Endodermal cell (in vitro differentiated cells): ENCODE results near the gene HNRNPD. TPM values are rescaled to one million over a fixed set of nuclear protein-coding genes. Genes with fewer than 3 reads are reported as not detected.
A peak's percentile ranks its signal among the peaks of the same experiment; 100 is the strongest.

Experiments
- DNase-seq: peaks from one replicate; pipeline ENCODE4 v3.0.0-alpha.2; 2017
- H3K27ac ChIP-seq: 2 replicates; pipeline ENCODE4 v1.5.1; 2013; ENCODE audit warnings: mild to moderate bottlenecking, low read depth, low read length, moderate library complexity
- H3K27me3 ChIP-seq: 2 replicates; pipeline ENCODE4 v1.6.1; 2013; ENCODE audit warnings: mild to moderate bottlenecking, low read length, moderate library complexity; ENCODE audit not compliant: insufficient read depth, control insufficient read depth, poor library complexity, severe bottlenecking
- H3K36me3 ChIP-seq: 2 replicates; pipeline ENCODE4 v1.7.0; 2013; ENCODE audit warnings: mild to moderate bottlenecking, low read length, moderate library complexity; ENCODE audit not compliant: control insufficient read depth, insufficient read depth
- H3K4me1 ChIP-seq: one replicate; pipeline ENCODE4 v1.7.0; 2013; ENCODE audit warnings: low read length; ENCODE audit not compliant: control insufficient read depth, insufficient read depth
- H3K4me3 ChIP-seq: 2 replicates; pipeline ENCODE4 v1.5.1; 2013; ENCODE audit warnings: mild to moderate bottlenecking, low read length, moderate library complexity
- H3K9ac ChIP-seq: 2 replicates; pipeline ENCODE4 v1.6.1; 2013; ENCODE audit warnings: mild to moderate bottlenecking, low read length, moderate library complexity; ENCODE audit not compliant: poor library complexity, severe bottlenecking; ENCODE audit errors: extremely low read depth
- H3K9me3 ChIP-seq: 2 replicates; pipeline ENCODE4 v1.6.1; 2013; ENCODE audit warnings: mild to moderate bottlenecking, low read length, moderate library complexity; ENCODE audit not compliant: control insufficient read depth
- H3K27ac Mint-ChIP-seq: 2 replicates; pipeline ENCODE4 v1.8.0; 2020; ENCODE audit warnings: mixed read lengths
- H3K27me3 Mint-ChIP-seq: 2 replicates; pipeline ENCODE4 v1.8.0; 2021; ENCODE audit warnings: mild to moderate bottlenecking, mixed read lengths; ENCODE audit not compliant: insufficient read depth
- H3K36me3 Mint-ChIP-seq: 2 replicates; pipeline ENCODE4 v1.8.0; 2020; ENCODE audit warnings: low read depth, mixed read lengths
- H3K4me1 Mint-ChIP-seq: 2 replicates; pipeline ENCODE4 v1.8.0; 2020; ENCODE audit warnings: mixed read lengths
- H3K4me3 Mint-ChIP-seq: 2 replicates; pipeline ENCODE4 v1.8.0; 2020; ENCODE audit warnings: mild to moderate bottlenecking, moderate library complexity, mixed read lengths
- H3K9me3 Mint-ChIP-seq: 2 replicates; pipeline ENCODE4 v1.8.0; 2020; ENCODE audit warnings: mild to moderate bottlenecking, mixed read lengths
- CTCF ChIP-seq: fragments of 200-600 bp; sonication (generic); conservative IDR thresholded peaks from 2 replicates; pipeline ENCODE4 v1.5.0; 2021; ENCODE audit warnings: antibody characterized with exemption, mild to moderate bottlenecking
- WGBS, 2 experiments: methylation state at CpG; one replicate each; pipeline versions ENCODE4 v1.1.5 to v1.1.7; 2013; ENCODE audit warnings: missing lambda C conversion rate in 2 of 2, mixed read lengths in 1 of 2; ENCODE audit not compliant: insufficient coverage in 1 of 2, insufficient read length in 1 of 2; 5-methylcytosine and 5-hydroxymethylcytosine counted together
- long read RNA-seq, 4 experiments: library from polyadenylated mRNA in 2 of 4; library from RNA in 1 of 4; library from capped mRNA in 1 of 4; stranded (forward) in 3 of 4; unstranded in 1 of 4; transcript quantifications; one replicate each; pipeline ENCODE4 v2.0.0, GENCODE V29; 2020 to 2021; ENCODE audit warnings: inconsistent platforms in 1 of 4
- polyA plus RNA-seq, 2 experiments: library from polyadenylated mRNA; stranded (reverse); fragments of 50-300 nt; gene quantifications; one replicate each; pipeline ENCODE4 v1.2.3, GENCODE V29; 2013
- total RNA-seq, 2 donors: library from RNA; stranded (reverse); fragmentation: NEBNext Ultra II Directional in 1 of 2; extraction: Animal tissue kit (Norgen Biotek cat#: 25700) in 1 of 2; gene quantifications; 2 replicates in 1 of 2; 3 replicates in 1 of 2; pipeline ENCODE4 v1.2.1, GENCODE V29; 2021

The HNRNPD gene, protein sequence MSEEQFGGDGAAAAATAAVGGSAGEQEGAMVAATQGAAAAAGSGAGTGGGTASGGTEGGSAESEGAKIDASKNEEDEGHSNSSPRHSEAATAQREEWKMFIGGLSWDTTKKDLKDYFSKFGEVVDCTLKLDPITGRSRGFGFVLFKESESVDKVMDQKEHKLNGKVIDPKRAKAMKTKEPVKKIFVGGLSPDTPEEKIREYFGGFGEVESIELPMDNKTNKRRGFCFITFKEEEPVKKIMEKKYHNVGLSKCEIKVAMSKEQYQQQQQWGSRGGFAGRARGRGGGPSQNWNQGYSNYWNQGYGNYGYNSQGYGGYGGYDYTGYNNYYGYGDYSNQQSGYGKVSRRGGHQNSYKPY
- 100 to 1,000 TPM; 462 to 562 TPM for total RNA-seq
- polyA plus RNA-seq (2013, experiment 1 of 2): 407 TPM
- 365 TPM for polyA plus RNA-seq (2013, experiment 2 of 2)
- long read RNA-seq, experiment 1, transcript HNRNPD-202 (8 exons, 1,667 nt): minor isoform, 26 of 306 reads
- long read RNA-seq, experiment 1, transcript HNRNPD-203 (8 exons, 1,585 nt): major isoform, 64 of 306 reads
- long read RNA-seq, experiment 1, transcript HNRNPD-201 (9 exons, 3,033 nt): minor isoform, 48 of 306 reads
- long read RNA-seq, experiment 1, partial matches to known transcripts: 55 of 306 reads
- long read RNA-seq, experiment 1, other reads (novel, unspliced or antisense): 113 of 306 reads
- long read RNA-seq, experiment 2, transcript HNRNPD-203 (8 exons, 1,585 nt): major isoform, 298 of 1,044 reads
- long read RNA-seq, experiment 2, transcript HNRNPD-201 (9 exons, 3,033 nt): minor isoform, 256 of 1,044 reads
- long read RNA-seq, experiment 2, transcript HNRNPD-202 (8 exons, 1,667 nt): minor isoform, 192 of 1,044 reads
- long read RNA-seq, experiment 2, partial matches to known transcripts: 61 of 1,044 reads
- long read RNA-seq, experiment 2, other reads (novel, unspliced or antisense): 236 of 1,044 reads
- long read RNA-seq, experiment 3, partial matches to known transcripts: 24 of 37 reads
- long read RNA-seq, experiment 3, other reads (novel, unspliced or antisense): 8 of 37 reads
- long read RNA-seq, experiment 4, transcript HNRNPD-202 (8 exons, 1,667 nt): minor isoform, 62 of 358 reads
- long read RNA-seq, experiment 4, transcript HNRNPD-203 (8 exons, 1,585 nt): major isoform, 81 of 358 reads
- long read RNA-seq, experiment 4, transcript HNRNPD-201 (9 exons, 3,033 nt): minor isoform, 64 of 358 reads
- long read RNA-seq, experiment 4, partial matches to known transcripts: 59 of 358 reads
- long read RNA-seq, experiment 4, other reads (novel, unspliced or antisense): 92 of 358 reads

GRCh38 chr4:82373816-82374625, at the start of gene HNRNPD:
Gene HNRNPD, minus strand, starts transcription at chr4:82373991. Its CDS starts 313 bp downstream, at chr4:82373678.
- TF ChIP-seq CTCF: peak; percentile 15
- H3K27ac ChIP-seq: peak within 1 kb of the TSS; percentile 99
- Mint-ChIP-seq H3K36me3 (peaks cover 35% of the 10 kb centered on the region), H3K27ac (peak within 1 kb of the TSS; percentile 99), H3K4me1 (peaks cover 20% of the 10 kb centered on the region), H3K4me3 (peak within 1 kb of the TSS; percentile 94), H3K27me3 (peaks cover 10% of the 10 kb centered on the region), H3K9me3 (no peaks in the 10 kb centered on the region)
- peaks cover 36% of the 10 kb centered on the region for H3K36me3 ChIP-seq
- H3K9ac ChIP-seq: peak within 1 kb of the TSS; percentile 95
- WGBS, 2 experiments: 0% methylated on average over 17 to 83 of the region's 83 CpGs
- no peaks in the 10 kb centered on the region for H3K27me3 ChIP-seq
- DNase-seq: peak; percentile 100
- H3K4me3 ChIP-seq: peak within 1 kb of the TSS; percentile 99
- no peaks in the 10 kb centered on the region for H3K4me1 ChIP-seq
- H3K9me3 ChIP-seq: no peaks in the 10 kb centered on the region

DNA sequence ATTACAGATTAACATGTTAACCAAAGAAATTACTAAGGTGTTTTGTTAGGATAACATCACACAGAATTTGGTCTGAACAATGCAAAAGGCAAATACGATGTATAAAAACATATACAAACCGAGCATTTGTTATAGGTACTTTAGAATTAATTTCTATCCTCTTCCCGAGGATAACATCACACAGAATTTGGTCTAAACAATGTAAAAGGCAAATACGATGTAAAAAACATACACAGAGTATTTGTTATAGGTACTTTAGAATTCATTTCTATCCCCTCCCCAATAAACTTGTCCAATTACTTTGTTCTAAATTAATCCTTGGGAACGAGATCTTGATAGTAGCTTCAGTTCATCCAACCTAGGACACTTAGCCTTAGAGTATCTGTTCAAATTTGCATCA, 48.8 kb upstream of the HNRNPD start:
- peaks cover 55% of the 10 kb centered on the region for H3K36me3 ChIP-seq
- no peak overlapping the region for H3K4me3 Mint-ChIP-seq
- no peak overlapping the region for H3K27ac ChIP-seq
- H3K27ac Mint-ChIP-seq: no peak overlapping the region
- whole genome bisulfite sequencing, 2 experiments: 95 to 100% methylated on average over 1 to 5 of the region's 5 CpGs
- no peak overlapping the region for H3K9ac ChIP-seq
- no peak for TF ChIP-seq CTCF
- H3K4me1 Mint-ChIP-seq: peaks cover 20% of the 10 kb centered on the region
- no peaks in the 10 kb centered on the region for H3K9me3 ChIP-seq
- no peak overlapping the region for H3K4me3 ChIP-seq
- H3K4me1 ChIP-seq: no peaks in the 10 kb centered on the region
- no peaks in the 10 kb centered on the region for H3K9me3 Mint-ChIP-seq
- H3K36me3 Mint-ChIP-seq: peaks cover 45% of the 10 kb centered on the region
- no peaks in the 10 kb centered on the region for H3K27me3 Mint-ChIP-seq
- DNase-seq: no peak
- no peaks in the 10 kb centered on the region for H3K27me3 ChIP-seq
